Heart right ventricle (tissue), 16 donors: ENCODE results near the gene LGR6. TPM values are rescaled to one million over a fixed set of nuclear protein-coding genes. Genes with fewer than 3 reads are reported as not detected.
"Not testable (repeated sequence)": the region's sequence is repeated elsewhere in the genome, so short reads cannot be mapped to it uniquely, and the experiment has no call there.

Source experiments
- ATAC-seq, 8 donors: fragments of 200-7000 bp; cut with Tn5 transposase; one replicate each; pipeline ENCODE4 v1.9.1; 2020; ENCODE audit warnings: mild to moderate bottlenecking in 8 of 8, moderate library complexity in 8 of 8, moderate number of reproducible peaks in 1 of 8
- DNase-seq, 2 donors: peaks; one replicate each; pipeline ENCODE4 v3.0.0-alpha.2; 2020
- H3K27ac ChIP-seq, 10 donors: fragments of 200-600 bp; sonication (generic) in 2 of 10; one replicate each; pipeline versions ENCODE4 v1.5.0 to v1.8.0; 2020 to 2022; ENCODE audit warnings: mild to moderate bottlenecking in 3 of 10
- H3K27me3 ChIP-seq, 7 donors: fragments of 200-600 bp; one replicate each; pipeline ENCODE4 v1.8.0; 2021 to 2022; ENCODE audit warnings: mild to moderate bottlenecking in 2 of 7
- H3K36me3 ChIP-seq, 9 donors: fragments of 200-600 bp; sonication (generic) in 1 of 9; one replicate each; pipeline versions ENCODE4 v1.5.0 to v1.8.0; 2020 to 2022; ENCODE audit warnings: mild to moderate bottlenecking in 2 of 9
- H3K4me1 ChIP-seq, 9 donors: fragments of 200-600 bp; sonication (generic) in 1 of 9; one replicate each; pipeline versions ENCODE4 v1.5.0 to v1.8.0; 2020 to 2022; ENCODE audit warnings: mild to moderate bottlenecking in 4 of 9
- H3K4me3 ChIP-seq, 10 donors: fragments of 200-600 bp; sonication (generic) in 2 of 10; one replicate each; pipeline versions ENCODE4 v1.5.0 to v1.8.0; 2020 to 2022; ENCODE audit warnings: mild to moderate bottlenecking in 7 of 10, moderate library complexity in 2 of 10
- H3K9me3 ChIP-seq, 11 donors: fragments of 200-600 bp in 10 of 11; sonication (generic) in 2 of 11; one replicate each; pipeline versions ENCODE4 v1.5.0 to v1.8.0; 2013 to 2022; ENCODE audit warnings: mild to moderate bottlenecking in 2 of 11, control low read depth in 1 of 11, moderate library complexity in 1 of 11
- WGBS, 2 donors: extraction: QIAGEN DNeasy Blood & Tissue Kit; methylation state at CpG; one replicate each; pipeline ENCODE4 v1.1.7; 2013; ENCODE audit warnings: inconsistent platforms in 1 of 2; 5-methylcytosine and 5-hydroxymethylcytosine counted together
- intact Hi-C, 10 donors: fragments of 100-400 bp; cut with DNase I; formaldehyde crosslinking; loops; one replicate each; pipeline versions ENCODE4 v1.11.1 to v1.14.2; 2022
- polyA plus RNA-seq, 2 donors: library from polyadenylated mRNA; stranded (reverse); fragments of 200-250 nt; gene quantifications; one replicate each; pipeline ENCODE4 v1.2.3, GENCODE V29; 2013
- total RNA-seq, 10 donors: library from RNA; stranded (reverse); fragmentation: NEBNext Ultra II Directional in 3 of 10; extraction: Animal tissue kit (Norgen Biotek cat#: 25700) in 3 of 10; gene quantifications; one replicate each; pipeline versions ENCODE4 v1.2.1 to v1.2.4, GENCODE V29; 2021 to 2023
- TF ChIP-seq, protein P1 (sequence below), 9 donors: fragments of 200-600 bp; sonication (generic) in 2 of 9; IDR thresholded peaks; one replicate each; pipeline versions ENCODE4 v1.5.0 to v1.8.0; 2021 to 2022; ENCODE audit warnings: antibody characterized with exemption in 9 of 9, mild to moderate bottlenecking in 5 of 9, moderate library complexity in 1 of 9
- donor health status: Arrhythmogenic right ventricular cardiomyopathy.
- donor health status: ischemic (EF 13 %, LVEDD 7.1; RV severe dilation, severe dysfunction).
- donor health status: healthy with polysubstance abuse.
- donor health status: DM: no; HTN: yes; CAD: no.
- donor health status: DM: no; HTN: no; CAD: no.
- donor health status: ischemic (EF 25% LVEDD 6.9; RV normal size, moderate dysfunction).
- donor health status: ischemic (EF 25% LVEDD 5.7; RV mildly dilated, moderate dysfunction).
- donor health status: healthy.
- donor health status: DM: yes; HTN: yes; CAD: no.
- donor health status: Ischemic cardiomyopathy.
- donor health status: ischemic (EF 35%, LVEDD 5.7; RV mildly dilated, moderate dysfunction).
- donor health status: nonischemic (EF 11% LVEDD 7.7; RV severe dilation, severe dysfunction).
- donor health status: DM: yes; HTN: yes; CAD: no.
- donor health status: PGD.
- donor health status: ischemic (EF 29% LVEDD 5.4; RV normal size, mild dysfunction).
- donor health status: nonischemic (EF 23%, LVEDD 6.1; RV moderate dilation, normal function).

Gene LGR6
- total and polyA plus RNA-seq, 12 donors = 0.19 to 13.5 (median 2.2) TPM

DNA sequence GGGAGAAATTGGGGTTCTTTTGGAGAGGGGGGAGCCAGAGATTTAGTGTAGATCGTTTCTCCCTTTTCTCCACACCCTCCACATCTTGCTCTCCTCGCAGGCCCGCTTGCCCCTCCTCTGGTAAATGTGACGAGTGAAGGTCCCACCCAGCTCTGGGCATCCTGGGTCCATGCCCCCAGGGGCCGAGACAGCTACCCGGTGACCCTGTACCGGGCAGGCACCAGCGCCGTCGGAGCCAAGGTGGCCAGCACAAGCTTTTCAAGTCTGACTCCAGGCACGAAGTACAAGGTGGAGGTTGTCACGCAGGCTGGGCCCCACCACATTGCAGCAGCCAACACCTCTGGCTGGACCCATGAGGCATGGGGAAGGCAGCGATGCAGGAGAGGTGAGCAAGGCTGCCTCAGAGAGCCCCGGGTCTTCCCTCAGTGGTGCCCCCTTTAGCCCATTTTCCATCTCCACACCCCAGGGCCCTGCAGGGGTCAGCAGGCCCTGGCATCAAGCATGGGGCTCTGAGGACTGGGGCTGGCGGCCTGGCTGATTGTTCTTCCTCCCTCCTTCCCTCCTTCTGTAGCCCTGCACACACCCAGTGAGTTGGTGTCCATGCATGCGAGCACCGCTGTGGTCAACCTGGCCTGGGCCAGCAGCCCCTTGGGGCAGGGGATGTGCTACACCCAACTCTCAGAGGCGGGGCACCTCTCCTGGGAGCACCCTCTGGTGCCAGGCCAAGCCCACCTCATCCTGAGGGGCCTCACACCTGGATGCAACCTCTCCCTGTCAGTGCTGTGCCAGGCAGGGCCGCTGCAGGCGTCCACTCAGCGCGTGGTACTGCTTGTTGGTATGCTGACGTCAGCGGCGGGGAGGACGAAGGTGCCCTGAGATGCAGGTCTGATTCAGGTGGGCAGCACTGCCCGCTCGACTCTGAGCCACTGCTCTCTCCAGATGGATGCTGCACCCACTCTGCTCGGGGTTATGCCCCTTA lies 16.4 kb upstream of the LGR6 start:
- TF ChIP-seq, protein P1, sequence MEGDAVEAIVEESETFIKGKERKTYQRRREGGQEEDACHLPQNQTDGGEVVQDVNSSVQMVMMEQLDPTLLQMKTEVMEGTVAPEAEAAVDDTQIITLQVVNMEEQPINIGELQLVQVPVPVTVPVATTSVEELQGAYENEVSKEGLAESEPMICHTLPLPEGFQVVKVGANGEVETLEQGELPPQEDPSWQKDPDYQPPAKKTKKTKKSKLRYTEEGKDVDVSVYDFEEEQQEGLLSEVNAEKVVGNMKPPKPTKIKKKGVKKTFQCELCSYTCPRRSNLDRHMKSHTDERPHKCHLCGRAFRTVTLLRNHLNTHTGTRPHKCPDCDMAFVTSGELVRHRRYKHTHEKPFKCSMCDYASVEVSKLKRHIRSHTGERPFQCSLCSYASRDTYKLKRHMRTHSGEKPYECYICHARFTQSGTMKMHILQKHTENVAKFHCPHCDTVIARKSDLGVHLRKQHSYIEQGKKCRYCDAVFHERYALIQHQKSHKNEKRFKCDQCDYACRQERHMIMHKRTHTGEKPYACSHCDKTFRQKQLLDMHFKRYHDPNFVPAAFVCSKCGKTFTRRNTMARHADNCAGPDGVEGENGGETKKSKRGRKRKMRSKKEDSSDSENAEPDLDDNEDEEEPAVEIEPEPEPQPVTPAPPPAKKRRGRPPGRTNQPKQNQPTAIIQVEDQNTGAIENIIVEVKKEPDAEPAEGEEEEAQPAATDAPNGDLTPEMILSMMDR (IDR thresholded peaks at IDR 0.05) = no peak
- Histone ChIP-seq H3K27me3 (peaks cover 0 to 6% (median 0%) of the 10 kb centered on the region in 7 donors), H3K4me1 (no peaks in the 10 kb centered on the region), H3K4me3 (no peak overlapping the region), H3K27ac (no peak overlapping the region), H3K9me3 (no peaks in the 10 kb centered on the region), H3K36me3 (no peaks in the 10 kb centered on the region)
- intact Hi-C loops = no loop called here
- ATAC-seq (peak in 1 of 8 donors; percentile 7), DNase-seq (no peak)
- WGBS, 2 donors = 89 to 93% methylated on average over 29 of the region's 29 CpGs

DNA sequence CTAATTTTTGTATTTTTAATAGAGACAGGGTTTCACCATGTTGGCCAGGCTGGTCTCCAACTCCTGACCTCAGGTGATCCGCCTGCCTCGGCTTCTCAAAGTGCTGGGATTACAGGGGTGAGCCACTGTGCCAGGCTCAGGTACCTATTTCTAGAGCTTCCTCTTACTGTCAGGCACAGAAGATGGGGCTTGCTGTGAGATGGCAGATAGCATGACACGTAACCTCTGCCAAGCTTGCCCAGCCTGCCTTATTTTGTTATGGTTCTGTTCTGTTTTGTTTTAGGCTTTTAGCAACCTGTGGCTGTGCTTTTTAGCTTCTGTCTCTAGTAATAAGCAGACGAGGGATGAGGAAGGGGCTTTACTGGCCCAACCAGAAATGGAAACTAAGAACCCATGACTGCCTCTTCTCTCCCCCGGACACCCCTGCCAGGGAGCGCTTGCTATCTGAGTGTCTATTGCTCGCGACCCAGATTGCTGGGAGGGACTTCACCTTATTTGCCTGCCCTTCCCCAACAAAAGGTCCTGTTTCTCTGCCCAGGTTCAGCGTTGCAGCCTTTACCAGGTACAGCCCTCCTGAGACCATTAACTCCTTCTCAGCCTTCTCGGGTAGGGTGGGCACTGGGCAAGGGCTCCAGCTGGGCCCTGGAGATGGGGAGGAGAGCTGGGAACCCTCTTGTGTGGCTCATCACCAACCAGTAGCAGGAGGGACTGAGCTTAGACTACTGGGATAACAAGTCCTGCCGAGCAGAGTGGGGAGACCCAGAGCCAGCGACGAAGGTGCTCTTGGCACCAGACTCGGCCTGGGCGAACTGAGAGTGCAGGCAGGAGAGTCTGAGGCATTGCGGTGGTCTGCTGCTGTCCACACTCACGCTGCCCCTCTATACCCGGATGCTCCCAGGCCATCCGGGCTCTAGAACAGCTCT lies 13.5 kb upstream of the LGR6 start:
- TF ChIP-seq, protein P1 (IDR thresholded peaks at IDR 0.05) = no peak
- peaks cover 0 to 17% (median 4%) of the 10 kb centered on the region in 7 donors for H3K27me3 ChIP-seq
- WGBS, 2 donors = 70 to 84% methylated on average over 19 of the region's 19 CpGs

DNA sequence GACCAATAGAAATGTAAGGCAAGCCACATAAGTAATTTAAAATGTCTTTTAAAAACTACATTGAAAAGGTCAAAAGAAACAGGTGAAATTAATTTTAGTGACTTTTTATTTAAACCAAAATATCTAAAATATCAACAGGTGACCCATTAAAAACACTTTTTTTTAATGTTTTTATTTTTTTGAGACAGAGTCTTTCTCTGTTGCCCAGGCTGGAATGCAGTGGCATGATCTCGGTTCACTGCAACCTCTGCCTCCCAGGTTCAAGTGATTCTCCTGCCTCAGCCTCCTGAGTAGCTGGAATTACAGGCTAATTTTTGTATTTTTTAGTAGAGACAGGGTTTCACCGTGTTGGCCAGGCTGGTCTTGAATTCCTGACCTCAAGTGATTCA lies 12.9 kb upstream of the LGR6 start:
- H3K4me1 ChIP-seq, H3K27ac ChIP-seq, ATAC-seq, H3K9me3 ChIP-seq, H3K4me3 ChIP-seq, H3K36me3 ChIP-seq, DNase-seq: not testable (repeated sequence)
- intact Hi-C loops = loop anchor here in 1 of 10 donors (5.0 kb wide), 1 partner anchor 537 kb away; no protein-coding TSS in a partner anchor
- 58 to 72% methylated on average over 2 of the region's 2 CpGs for WGBS, 2 donors
- H3K27me3 ChIP-seq = peaks cover 0 to 22% (median 4%) of the 10 kb centered on the region in 7 donors

More for the DNA sequence above, 13.5 kb upstream of the LGR6 start:
- intact Hi-C loops = loop anchor here in 1 of 10 donors (5.0 kb wide), 1 partner anchor 537 kb away; no protein-coding TSS in a partner anchor
- Histone ChIP-seq H3K27ac (no peak overlapping the region), H3K9me3 (no peaks in the 10 kb centered on the region), H3K4me3 (no peak overlapping the region), H3K36me3 (no peaks in the 10 kb centered on the region), H3K4me1 (peaks cover 0 to 6% (median 0%) of the 10 kb centered on the region in 9 donors)
- DNase-seq = no peak
- ATAC-seq = no peak

DNA sequence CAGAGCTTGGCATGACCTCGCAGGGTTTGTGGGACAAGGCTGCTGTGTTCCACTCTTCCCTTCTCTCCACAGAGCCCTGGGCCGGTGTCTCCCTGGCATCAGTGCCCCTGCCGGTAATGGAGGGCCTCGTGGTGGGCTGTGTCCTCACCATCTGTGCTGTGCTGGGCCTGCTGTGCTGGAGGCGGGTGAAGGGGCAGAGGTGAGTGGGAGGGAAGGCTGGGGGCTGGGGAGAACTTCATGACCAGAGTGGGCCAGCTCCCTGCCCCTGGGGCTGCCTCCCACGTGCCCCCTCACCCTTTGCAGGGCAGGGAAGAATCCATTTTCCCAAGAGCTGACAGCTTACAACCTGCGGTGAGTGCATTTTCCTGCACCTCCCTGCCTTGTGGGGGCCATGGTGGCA lies 12.0 kb upstream of the LGR6 start:
- Histone ChIP-seq H3K4me3 (no peak overlapping the region), H3K9me3 (no peaks in the 10 kb centered on the region), H3K27me3 (peaks cover 0 to 24% (median 6%) of the 10 kb centered on the region in 7 donors), H3K4me1 (peaks cover 0 to 6% (median 0%) of the 10 kb centered on the region in 9 donors), H3K27ac (no peak overlapping the region), H3K36me3 (no peaks in the 10 kb centered on the region)
- TF ChIP-seq, protein P1 (IDR thresholded peaks at IDR 0.05) = no peak
- 87 to 90% methylated on average over 7 of the region's 7 CpGs for WGBS, 2 donors
- ATAC-seq (no peak), DNase-seq (no peak)
- intact Hi-C loops = loop anchor here in 1 of 10 donors (5.0 kb wide), 1 partner anchor 536 kb away; no protein-coding TSS in a partner anchor
